ENCODE measurements around the gene MRPS34. TPM values are rescaled to one million over a fixed set of nuclear protein-coding genes. Genes with fewer than 3 reads are reported as not detected.

The MRPS34 gene
- polyA plus RNA-seq, 1 donor (not counting 4 experiments of a cell fraction or from before 2014, with no cell fraction given), result 74.3 TPM

DNA sequence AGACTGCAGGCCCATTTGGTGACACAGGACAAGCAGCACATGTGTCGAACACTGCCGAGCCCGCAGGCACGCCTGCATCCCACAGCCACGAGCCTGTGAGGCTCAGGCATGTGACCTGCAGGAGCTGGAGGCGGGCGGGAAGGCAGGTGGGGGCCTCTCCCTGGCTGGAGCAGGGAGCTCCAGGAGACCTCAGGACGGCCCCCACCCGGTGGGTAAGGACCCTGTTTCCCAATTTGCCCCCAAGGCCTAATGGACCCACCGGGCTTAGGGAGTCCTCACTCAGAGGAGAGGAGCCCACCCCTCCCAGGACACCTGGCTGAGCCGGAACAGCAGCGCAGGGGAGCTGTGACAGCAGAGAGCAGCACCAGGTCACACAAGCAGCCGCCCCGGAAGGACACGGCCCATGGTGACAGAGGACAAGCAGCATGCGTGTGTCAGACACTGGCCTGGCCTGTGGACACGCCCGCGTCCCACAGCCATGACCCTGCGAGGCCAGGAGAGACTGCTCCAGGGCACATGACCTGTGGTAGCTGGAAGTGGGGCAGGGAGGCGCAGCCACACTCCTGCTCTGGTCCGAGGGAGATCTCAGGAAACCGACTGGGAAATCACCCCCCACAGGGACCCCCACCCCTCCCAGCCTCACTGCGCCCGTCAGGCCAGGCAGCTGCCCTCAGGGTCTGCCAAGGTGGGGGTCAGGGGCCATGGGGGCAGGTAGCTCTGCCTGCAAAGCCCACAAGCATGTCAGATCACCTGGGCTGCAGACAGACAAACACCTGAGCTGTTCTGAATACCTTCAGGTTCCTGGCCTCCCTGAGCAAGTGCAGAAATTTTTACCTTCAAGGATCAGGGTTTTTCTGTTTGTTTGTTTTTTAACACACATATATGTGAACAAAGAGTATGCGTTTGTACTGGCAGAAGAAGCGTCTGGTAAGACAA, 7.1 kb upstream of the MRPS34 start:
- H3K9ac ChIP-seq (ENCODE audit: control insufficient read depth, extremely low read depth, insufficient read depth, low read length), result no peak overlapping the region
- no peaks in the 10 kb centered on the region for H3K27me3 ChIP-seq (ENCODE audit: control insufficient read depth, extremely low read depth, insufficient read depth, low read length)
- H3K9me3 ChIP-seq (ENCODE audit: control insufficient read depth, low read depth, low read length), result no peaks in the 10 kb centered on the region
- no peak for FAIRE-seq
- dilution Hi-C loops (cut with MboI; ENCODE audit: extremely low pct_ligation_motif_present, low sequenced_read_pairs), result no loop called here
- DNase-seq (ENCODE audit: low read depth, low spot score), result no peak
- H3K4me3 ChIP-seq (ENCODE audit: control insufficient read depth in 2 of 3, extremely low read depth in 1 of 3, insufficient read depth in 2 of 3, low read depth in 1 of 3, low read length in 3 of 3), result no peak overlapping the region
- H2AFZ ChIP-seq (ENCODE audit: control insufficient read depth, low read length), result no peak overlapping the region
- peaks cover 4% of the 10 kb centered on the region for H3K9me1 ChIP-seq (ENCODE audit: control insufficient read depth, extremely low read depth, insufficient read depth, low read length)
- no peak overlapping the region for H3K27ac ChIP-seq (ENCODE audit: control insufficient read depth, insufficient read depth, low read length)
- no peak overlapping the region for H3K4me2 ChIP-seq (ENCODE audit: control insufficient read depth, extremely low read depth, insufficient read depth, low read depth, low read length)
- no peaks in the 10 kb centered on the region for H4K20me1 ChIP-seq (ENCODE audit: control insufficient read depth, extremely low read depth, insufficient read depth, low read length)
- H3K36me3 ChIP-seq (ENCODE audit: control insufficient read depth in 2 of 2, extremely low read depth in 1 of 2, insufficient read depth in 2 of 2, low read length in 2 of 2), result peaks cover 3 to 16% of the 10 kb centered on the region in 2 experiments
- H3K79me2 ChIP-seq (ENCODE audit: control insufficient read depth, insufficient read depth, low read length), result peaks cover 22% of the 10 kb centered on the region
- H3K4me1 ChIP-seq (ENCODE audit: control insufficient read depth, extremely low read depth, insufficient read depth, low read length), result peaks cover 17% of the 10 kb centered on the region
- no peak for TF ChIP-seq EZH2 (IDR thresholded peaks at IDR 0.05; ENCODE audit: low read length)

DNA sequence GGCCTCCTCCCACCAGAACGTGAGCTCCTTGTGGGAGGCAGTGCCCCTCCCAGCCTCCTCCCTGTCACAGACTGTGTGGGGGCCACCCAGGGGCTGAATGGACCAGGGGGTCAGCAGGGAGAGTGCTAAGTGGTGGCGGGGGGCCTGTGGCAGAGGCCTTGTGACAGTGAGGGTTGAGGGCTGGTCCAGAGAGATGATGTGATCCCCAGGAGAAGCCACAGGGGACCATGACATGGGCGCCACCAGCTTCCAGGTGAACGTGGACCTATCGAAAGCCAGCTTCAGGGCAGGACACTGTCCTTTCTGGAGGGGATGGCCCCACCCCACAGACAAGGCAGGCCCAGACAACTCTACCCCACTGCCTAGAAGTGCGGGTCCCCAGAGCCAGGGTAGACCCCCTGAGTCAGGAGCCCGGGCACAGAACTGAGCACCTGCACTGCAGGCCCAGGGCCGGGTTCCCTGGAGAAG, 6.3 kb upstream of the MRPS34 start:
- H3K36me3 ChIP-seq (ENCODE audit: control insufficient read depth in 2 of 2, extremely low read depth in 1 of 2, insufficient read depth in 2 of 2, low read length in 2 of 2), result peaks cover 3 to 16% of the 10 kb centered on the region in 2 experiments
- no peak for FAIRE-seq

More for the DNA sequence above, 6.3 kb upstream of the MRPS34 start:
- no peak for DNase-seq (ENCODE audit: low read depth, low spot score)
- Histone ChIP-seq H3K4me1 (ENCODE audit: control insufficient read depth, extremely low read depth, insufficient read depth, low read length) (peaks cover 19% of the 10 kb centered on the region), H3K4me2 (ENCODE audit: control insufficient read depth, extremely low read depth, insufficient read depth, low read depth, low read length) (no peak overlapping the region), H3K27ac (ENCODE audit: control insufficient read depth, insufficient read depth, low read length) (no peak overlapping the region), H3K79me2 (ENCODE audit: control insufficient read depth, insufficient read depth, low read length) (peaks cover 25% of the 10 kb centered on the region), H3K9me3 (ENCODE audit: control insufficient read depth, low read depth, low read length) (no peaks in the 10 kb centered on the region), H3K9me1 (ENCODE audit: control insufficient read depth, extremely low read depth, insufficient read depth, low read length) (peaks cover 4% of the 10 kb centered on the region), H3K9ac (ENCODE audit: control insufficient read depth, extremely low read depth, insufficient read depth, low read length) (no peak overlapping the region), H3K27me3 (ENCODE audit: control insufficient read depth, extremely low read depth, insufficient read depth, low read length) (no peaks in the 10 kb centered on the region), H2AFZ (ENCODE audit: control insufficient read depth, low read length) (no peak overlapping the region), H3K4me3 (ENCODE audit: control insufficient read depth in 2 of 3, extremely low read depth in 1 of 3, insufficient read depth in 2 of 3, low read depth in 1 of 3, low read length in 3 of 3) (no peak overlapping the region), H4K20me1 (ENCODE audit: control insufficient read depth, extremely low read depth, insufficient read depth, low read length) (peaks cover 2% of the 10 kb centered on the region)
- TF ChIP-seq, protein P1, sequence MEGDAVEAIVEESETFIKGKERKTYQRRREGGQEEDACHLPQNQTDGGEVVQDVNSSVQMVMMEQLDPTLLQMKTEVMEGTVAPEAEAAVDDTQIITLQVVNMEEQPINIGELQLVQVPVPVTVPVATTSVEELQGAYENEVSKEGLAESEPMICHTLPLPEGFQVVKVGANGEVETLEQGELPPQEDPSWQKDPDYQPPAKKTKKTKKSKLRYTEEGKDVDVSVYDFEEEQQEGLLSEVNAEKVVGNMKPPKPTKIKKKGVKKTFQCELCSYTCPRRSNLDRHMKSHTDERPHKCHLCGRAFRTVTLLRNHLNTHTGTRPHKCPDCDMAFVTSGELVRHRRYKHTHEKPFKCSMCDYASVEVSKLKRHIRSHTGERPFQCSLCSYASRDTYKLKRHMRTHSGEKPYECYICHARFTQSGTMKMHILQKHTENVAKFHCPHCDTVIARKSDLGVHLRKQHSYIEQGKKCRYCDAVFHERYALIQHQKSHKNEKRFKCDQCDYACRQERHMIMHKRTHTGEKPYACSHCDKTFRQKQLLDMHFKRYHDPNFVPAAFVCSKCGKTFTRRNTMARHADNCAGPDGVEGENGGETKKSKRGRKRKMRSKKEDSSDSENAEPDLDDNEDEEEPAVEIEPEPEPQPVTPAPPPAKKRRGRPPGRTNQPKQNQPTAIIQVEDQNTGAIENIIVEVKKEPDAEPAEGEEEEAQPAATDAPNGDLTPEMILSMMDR (optimal IDR thresholded peaks at IDR 0.05 in 1 of 3, IDR thresholded peaks at IDR 0.05 in 1 of 3, conservative IDR thresholded peaks at IDR 0.05 in 1 of 3; ENCODE audit: extremely low read depth in 1 of 3, insufficient read depth in 2 of 3, low read length in 3 of 3), result no peak
- no peak for TF ChIP-seq EZH2 (IDR thresholded peaks at IDR 0.05; ENCODE audit: low read length)
- dilution Hi-C loops (cut with MboI; ENCODE audit: extremely low pct_ligation_motif_present, low sequenced_read_pairs), result no loop called here

Measured in keratinocyte (primary cell).